Stomach (tissue), 4 donors: ENCODE results near the gene CFAP107.

Experiments
- CTCF ChIP-seq, 7 experiments: fragments of 450-650 bp in 4 of 7; fragments of 200-600 bp in 3 of 7; sonication (generic) in 3 of 7; IDR thresholded peaks; one replicate each; pipeline ENCODE4 v1.5.1; 2016 to 2019; ENCODE audit warnings: antibody characterized with exemption in 7 of 7, control low read depth in 2 of 7, mild to moderate bottlenecking in 1 of 7
- POLR2AphosphoS5 ChIP-seq, 3 donors: sonication (generic); formaldehyde crosslinking; IDR thresholded peaks; one replicate each; pipeline ENCODE4 v1.6.1; 2016; ENCODE audit warnings: antibody characterized with exemption in 3 of 3

GRCh38 chr1:12810691-12811408 lies 64.8 kb downstream of the CFAP107 start:
- TF ChIP-seq POLR2AphosphoS5 (IDR thresholded peaks at IDR 0.05), result no peak
- no peak for TF ChIP-seq CTCF (IDR thresholded peaks at IDR 0.05)
